Activated CD8-positive, alpha-beta memory T cell treated with anti-CD3 and anti-CD28 coated beads, Interleukin-2, amount 10 ng/mL, durations not matched to agents 7 days and 5 days (primary cell): Measurements from ENCODE around the gene TCERG1L. TPM values are rescaled to one million over a fixed set of nuclear protein-coding genes. Genes with fewer than 3 reads are reported as not detected.
"Not testable (repeated sequence)": the region's sequence is repeated elsewhere in the genome, so short reads cannot be mapped to it uniquely, and the experiment has no call there.

Experiments
- ATAC-seq: fragments of 150-1000 bp; cut with Tn5 transposase; one replicate; pipeline ENCODE4 v1.10.0; 2021; ENCODE audit warnings: moderate library complexity
- CTCF ChIA-PET: fragments of 350-600 bp; sonication (Branson Sonifier 250); formaldehyde crosslinking; loops from one replicate; lab custom pipeline; 2021; ENCODE audit warnings: antibody characterized with exemption; lab: Charles Lee
- DNase-seq: peaks from one replicate; pipeline ENCODE4 v3.0.0-alpha.2; 2020
- H3K27ac Mint-ChIP-seq: one replicate; pipeline ENCODE4 v1.8.0; 2021; ENCODE audit warnings: mild to moderate bottlenecking, mixed read lengths
- H3K27me3 Mint-ChIP-seq: one replicate; pipeline ENCODE4 v1.8.0; 2021; ENCODE audit warnings: mixed read lengths
- H3K36me3 Mint-ChIP-seq: one replicate; pipeline ENCODE4 v1.8.0; 2021; ENCODE audit warnings: mild to moderate bottlenecking, mixed read lengths
- H3K4me1 Mint-ChIP-seq: one replicate; pipeline ENCODE4 v1.8.0; 2021; ENCODE audit warnings: mixed read lengths
- H3K4me3 Mint-ChIP-seq: one replicate; pipeline ENCODE4 v1.8.0; 2021; ENCODE audit warnings: mild to moderate bottlenecking, moderate library complexity, mixed read lengths
- H3K9me3 Mint-ChIP-seq: one replicate; pipeline ENCODE4 v1.8.0; 2022; ENCODE audit warnings: low read depth, mixed read lengths
- total RNA-seq, 2 experiments: library from RNA; stranded (reverse); gene quantifications; one replicate each; pipeline ENCODE4 v1.2.3, GENCODE V29; 2021

The TCERG1L gene
- total RNA-seq, 2 experiments from 2014 or later = 0.20 to 0.49 TPM

GRCh38 chr10:131165092-131165491 lies 146.4 kb downstream of the TCERG1L start:
- Mint-ChIP-seq H3K27ac (no peak overlapping the region), H3K4me3 (no peak overlapping the region), H3K4me1 (no peaks in the 10 kb centered on the region), H3K36me3 (no peaks in the 10 kb centered on the region), H3K27me3 (no peaks in the 10 kb centered on the region), H3K9me3 (no peaks in the 10 kb centered on the region)
- no peak for ATAC-seq
- no peak for DNase-seq
- CTCF ChIA-PET = no interaction called here

- DNase-seq (no peak), ATAC-seq (no peak)
- H3K27ac Mint-ChIP-seq = no peak overlapping the region
- no peak overlapping the region for H3K4me3 Mint-ChIP-seq
- H3K4me1 Mint-ChIP-seq = no peaks in the 10 kb centered on the region
- H3K36me3 Mint-ChIP-seq = no peaks in the 10 kb centered on the region
- H3K9me3 Mint-ChIP-seq = no peaks in the 10 kb centered on the region
- CTCF ChIA-PET = no interaction called here
- H3K27me3 Mint-ChIP-seq = no peaks in the 10 kb centered on the region
Observed at GRCh38 chr10:131162866-131163843, 148.4 kb downstream of the TCERG1L start.

GRCh38 chr10:131162211-131162610 lies 149.3 kb downstream of the TCERG1L start:
- no peaks in the 10 kb centered on the region for H3K27me3 Mint-ChIP-seq
- ATAC-seq (no peak), DNase-seq (no peak)
- no peak overlapping the region for H3K27ac Mint-ChIP-seq
- H3K4me1 Mint-ChIP-seq = no peaks in the 10 kb centered on the region
- no peak overlapping the region for H3K4me3 Mint-ChIP-seq
- H3K36me3 Mint-ChIP-seq = no peaks in the 10 kb centered on the region
- H3K9me3 Mint-ChIP-seq = no peaks in the 10 kb centered on the region
- CTCF ChIA-PET = no interaction called here

GRCh38 chr10:131161087-131161486 lies 150.4 kb downstream of the TCERG1L start:
- ATAC-seq (no peak), DNase-seq (no peak)
- Mint-ChIP-seq H3K9me3 (no peaks in the 10 kb centered on the region), H3K4me1 (no peaks in the 10 kb centered on the region), H3K27ac (no peak overlapping the region), H3K36me3 (no peaks in the 10 kb centered on the region), H3K4me3 (no peak overlapping the region), H3K27me3 (no peaks in the 10 kb centered on the region)
- CTCF ChIA-PET = no interaction called here

GRCh38 chr10:131160219-131160875 lies 151.2 kb downstream of the TCERG1L start:
- no peak overlapping the region for H3K27ac Mint-ChIP-seq
- ATAC-seq (no peak), DNase-seq (no peak)
- H3K4me3 Mint-ChIP-seq = no peak overlapping the region
- no peaks in the 10 kb centered on the region for H3K36me3 Mint-ChIP-seq
- CTCF ChIA-PET = no interaction called here
- H3K4me1 Mint-ChIP-seq = no peaks in the 10 kb centered on the region
- no peaks in the 10 kb centered on the region for H3K9me3 Mint-ChIP-seq
- no peaks in the 10 kb centered on the region for H3K27me3 Mint-ChIP-seq

- Mint-ChIP-seq H3K27ac (no peak overlapping the region), H3K9me3 (no peaks in the 10 kb centered on the region), H3K27me3 (no peaks in the 10 kb centered on the region), H3K4me3 (no peak overlapping the region), H3K4me1 (no peaks in the 10 kb centered on the region), H3K36me3 (no peaks in the 10 kb centered on the region)
- no peak for ATAC-seq
- CTCF ChIA-PET = no interaction called here
- DNase-seq = no peak
Observed at GRCh38 chr10:131159771-131160170, 151.8 kb downstream of the TCERG1L start.

- ATAC-seq = no peak
- no peaks in the 10 kb centered on the region for H3K36me3 Mint-ChIP-seq
- H3K4me3 Mint-ChIP-seq = no peak overlapping the region
- CTCF ChIA-PET = no interaction called here
- DNase-seq = no peak
- H3K9me3 Mint-ChIP-seq = no peaks in the 10 kb centered on the region
- H3K27me3 Mint-ChIP-seq = no peaks in the 10 kb centered on the region
- no peaks in the 10 kb centered on the region for H3K4me1 Mint-ChIP-seq
- no peak overlapping the region for H3K27ac Mint-ChIP-seq
Observed at GRCh38 chr10:131158695-131159094, 152.8 kb downstream of the TCERG1L start.

- Mint-ChIP-seq H3K36me3 (no peaks in the 10 kb centered on the region), H3K4me1 (no peaks in the 10 kb centered on the region)
- CTCF ChIA-PET = no interaction called here
Observed at GRCh38 chr10:131157899-131158298, 153.6 kb downstream of the TCERG1L start.

GRCh38 chr10:131155876-131156230 lies 155.7 kb downstream of the TCERG1L start:
- no peaks in the 10 kb centered on the region for H3K27me3 Mint-ChIP-seq
- no peak for ATAC-seq
- CTCF ChIA-PET = no interaction called here
- H3K4me1 Mint-ChIP-seq = no peaks in the 10 kb centered on the region
- peaks cover 9% of the 10 kb centered on the region for H3K9me3 Mint-ChIP-seq
- H3K27ac Mint-ChIP-seq = no peak overlapping the region
- H3K36me3 Mint-ChIP-seq = no peaks in the 10 kb centered on the region
- DNase-seq = no peak
- H3K4me3 Mint-ChIP-seq = no peak overlapping the region

More at GRCh38 chr10:131157899-131158298, 153.6 kb downstream of the TCERG1L start:
- Mint-ChIP-seq H3K27ac (no peak overlapping the region), H3K9me3 (peaks cover under 1% of the 10 kb centered on the region), H3K4me3 (no peak overlapping the region), H3K27me3 (no peaks in the 10 kb centered on the region)
- ATAC-seq (no peak), DNase-seq (no peak)

- Mint-ChIP-seq H3K4me1 (no peaks in the 10 kb centered on the region), H3K36me3 (no peaks in the 10 kb centered on the region), H3K9me3 (peaks cover 9% of the 10 kb centered on the region), H3K27ac (no peak overlapping the region), H3K27me3 (no peaks in the 10 kb centered on the region), H3K4me3 (no peak overlapping the region)
- ATAC-seq = no peak
- no peak for DNase-seq
- CTCF ChIA-PET = no interaction called here
Observed at GRCh38 chr10:131155218-131155875, 156.2 kb downstream of the TCERG1L start.

- no peaks in the 10 kb centered on the region for H3K36me3 Mint-ChIP-seq
- CTCF ChIA-PET = no interaction called here
- H3K27me3 Mint-ChIP-seq = no peaks in the 10 kb centered on the region
- no peaks in the 10 kb centered on the region for H3K4me1 Mint-ChIP-seq
- no peak overlapping the region for H3K27ac Mint-ChIP-seq
- H3K9me3 Mint-ChIP-seq = peaks cover 9% of the 10 kb centered on the region
- DNase-seq = no peak
- ATAC-seq = no peak
- H3K4me3 Mint-ChIP-seq = no peak overlapping the region
Observed at GRCh38 chr10:131154306-131155025, 157.1 kb downstream of the TCERG1L start.

GRCh38 chr10:131152456-131152855 lies 159.1 kb downstream of the TCERG1L start:
- H3K4me3 Mint-ChIP-seq, CTCF ChIA-PET, ATAC-seq, H3K36me3 Mint-ChIP-seq, H3K27ac Mint-ChIP-seq, H3K4me1 Mint-ChIP-seq, DNase-seq, H3K27me3 Mint-ChIP-seq: not testable (repeated sequence)
- H3K9me3 Mint-ChIP-seq = peaks cover 12% of the 10 kb centered on the region

- DNase-seq (no peak), ATAC-seq (no peak)
- CTCF ChIA-PET = no interaction called here
- H3K9me3 Mint-ChIP-seq = peaks cover 17% of the 10 kb centered on the region
- no peak overlapping the region for H3K4me3 Mint-ChIP-seq
- no peaks in the 10 kb centered on the region for H3K27me3 Mint-ChIP-seq
- H3K27ac Mint-ChIP-seq = no peak overlapping the region
- no peaks in the 10 kb centered on the region for H3K4me1 Mint-ChIP-seq
- H3K36me3 Mint-ChIP-seq = no peaks in the 10 kb centered on the region
Observed at GRCh38 chr10:131150126-131150525, 161.4 kb downstream of the TCERG1L start.
